ENCODE results near the gene UBE3B.
"Not testable (repeated sequence)": the region's sequence is repeated elsewhere in the genome, so short reads cannot be mapped to it uniquely, and the experiment has no call there.

UBE3B gene

GRCh38 chr12:109477185-109477962 is at the start of gene UBE3B, which contains the start of gene KCTD10:
Gene UBE3B, plus strand, starts transcription at chr12:109477634. Its CDS starts 5,918 bp downstream, at chr12:109483552.
Gene KCTD10, minus strand, starts transcription at chr12:109477300. Its CDS starts 38 bp downstream, at chr12:109477262.
- TF ChIP-seq CTCF (IDR thresholded peaks at IDR 0.05; ENCODE audit: low read depth, low read length), result no peak
- Histone ChIP-seq H3K36me3 (peaks cover 8% of the 10 kb centered on the region), H3K4me3 (ENCODE audit: low read depth, low read length) (peak within 1 kb of the TSS; percentile 98), H3K27me3 (ENCODE audit: insufficient read depth, low read depth, severe bottlenecking) (no peaks in the 10 kb centered on the region), H3K9me3 (ENCODE audit: severe bottlenecking) (no peaks in the 10 kb centered on the region), H3K27ac (peak within 1 kb of the TSS; percentile 98)
- peak; percentile 90 for DNase-seq

- Histone ChIP-seq H3K27me3 (ENCODE audit: insufficient read depth, low read depth, severe bottlenecking) (no peaks in the 10 kb centered on the region), H3K36me3 (no peaks in the 10 kb centered on the region), H3K27ac (no peak overlapping the region), H3K4me3 (ENCODE audit: low read depth, low read length) (no peak overlapping the region), H3K9me3 (ENCODE audit: severe bottlenecking) (no peaks in the 10 kb centered on the region)
- DNase-seq, result peak; percentile 88
- TF ChIP-seq CTCF (IDR thresholded peaks at IDR 0.05; ENCODE audit: low read depth, low read length), result peak; percentile 91
Observed at GRCh38 chr12:109428037-109428629, 49.3 kb upstream of the UBE3B start.

GRCh38 chr12:109428804-109429203 is 48.6 kb upstream of the UBE3B start:
- not testable (repeated sequence) for H3K9me3 ChIP-seq (ENCODE audit: severe bottlenecking); H3K27ac ChIP-seq; H3K36me3 ChIP-seq; H3K27me3 ChIP-seq (ENCODE audit: insufficient read depth, low read depth, severe bottlenecking); DNase-seq; H3K4me3 ChIP-seq (ENCODE audit: low read depth, low read length)

- Histone ChIP-seq H3K27me3 (ENCODE audit: insufficient read depth, low read depth, severe bottlenecking) (no peaks in the 10 kb centered on the region), H3K4me3 (ENCODE audit: low read depth, low read length) (no peak overlapping the region), H3K36me3 (no peaks in the 10 kb centered on the region), H3K9me3 (ENCODE audit: severe bottlenecking) (no peaks in the 10 kb centered on the region), H3K27ac (no peak overlapping the region)
- no peak for DNase-seq
- no peak for TF ChIP-seq CTCF (IDR thresholded peaks at IDR 0.05; ENCODE audit: low read depth, low read length)
Observed at GRCh38 chr12:109430244-109430643, 47.2 kb upstream of the UBE3B start.

- TF ChIP-seq CTCF (IDR thresholded peaks at IDR 0.05; ENCODE audit: low read depth, low read length), result no peak
- Histone ChIP-seq H3K4me3 (ENCODE audit: low read depth, low read length) (no peak overlapping the region), H3K27me3 (ENCODE audit: insufficient read depth, low read depth, severe bottlenecking) (no peaks in the 10 kb centered on the region), H3K36me3 (no peaks in the 10 kb centered on the region), H3K9me3 (ENCODE audit: severe bottlenecking) (no peaks in the 10 kb centered on the region), H3K27ac (peak overlapping the region; percentile 59)
- DNase-seq, result no peak
Observed at GRCh38 chr12:109432431-109432830, 45.0 kb upstream of the UBE3B start.

- Histone ChIP-seq H3K4me3 (ENCODE audit: low read depth, low read length) (no peak overlapping the region), H3K36me3 (no peaks in the 10 kb centered on the region), H3K9me3 (ENCODE audit: severe bottlenecking) (no peaks in the 10 kb centered on the region), H3K27me3 (ENCODE audit: insufficient read depth, low read depth, severe bottlenecking) (no peaks in the 10 kb centered on the region), H3K27ac (peak overlapping the region; percentile 59)
- peak; percentile 95 for TF ChIP-seq CTCF (IDR thresholded peaks at IDR 0.05; ENCODE audit: low read depth, low read length)
- peak; percentile 97 for DNase-seq
Observed at GRCh38 chr12:109432842-109433304, 44.6 kb upstream of the UBE3B start.
